OCI-LY3 (cell line): ENCODE results near the gene CNTN6.

Experiments used
- H2AFZ ChIP-seq: fragments of 200-600, 300-600 bp; shearing (Covaris generic); 2 replicates; pipeline ENCODE4 v1.6.0; 2014; ENCODE audit warnings: antibody characterized with exemption, low read depth, low read length
- H3K27ac ChIP-seq: fragments of 200-600, 300-600 bp; sonication (generic); 2 replicates; pipeline ENCODE4 v1.5.1; 2014; ENCODE audit warnings: mild to moderate bottlenecking, low read length, moderate library complexity, mixed read lengths
- H3K27me3 ChIP-seq: fragments of 200-600, 300-600 bp; sonication (generic); 2 replicates; pipeline ENCODE4 v1.6.1; 2014; ENCODE audit warnings: low read depth, low read length, mixed read lengths
- H3K36me3 ChIP-seq: fragments of 200-600, 300-600 bp; sonication (generic); replicated peaks from 2 replicates; pipeline ENCODE3; 2014; ENCODE audit warnings: low read depth, low read length, mixed read lengths
- H3K4me1 ChIP-seq: fragments of 300-600, 200-600 bp; sonication (generic); 2 replicates; pipeline ENCODE4 v1.6.1; 2014; ENCODE audit warnings: low read length, mixed read lengths
- H3K4me2 ChIP-seq: fragments of 200-600, 300-600 bp; sonication (generic); 2 replicates; pipeline ENCODE4 v1.6.1; 2014; ENCODE audit warnings: low read length, mixed read lengths
- H3K4me3 ChIP-seq: fragments of 300-600, 200-600 bp; sonication (generic); 2 replicates; pipeline ENCODE4 v1.5.1; 2014; ENCODE audit warnings: antibody characterized with exemption, mild to moderate bottlenecking, low read length, moderate library complexity
- H3K79me2 ChIP-seq: fragments of 300-600, 200-600 bp; shearing (Covaris generic); 2 replicates; pipeline ENCODE4 v1.6.1; 2014; ENCODE audit warnings: mild to moderate bottlenecking, low read length, mixed read lengths
- H3K9ac ChIP-seq: fragments of 300-600, 200-600 bp; shearing (Covaris generic); 2 replicates; pipeline ENCODE4 v1.6.0; 2014; ENCODE audit warnings: mild to moderate bottlenecking, low read length, moderate library complexity
- H3K9me3 ChIP-seq: fragments of 200-600, 300-600 bp; shearing (Covaris generic); 2 replicates; pipeline ENCODE4 v1.6.1; 2014; ENCODE audit warnings: low read length, mixed read lengths; ENCODE audit not compliant: insufficient read depth
- H4K20me1 ChIP-seq: fragments of 200-600, 300-600 bp; sonication (generic); 2 replicates; pipeline ENCODE4 v1.6.1; 2016; ENCODE audit warnings: low read length, mixed read lengths; ENCODE audit not compliant: insufficient read depth
- CTCF ChIP-seq: fragments of 200-600, 300-600 bp; sonication (generic); IDR thresholded peaks from 2 replicates; pipeline ENCODE4 v1.5.1; 2014; ENCODE audit warnings: antibody characterized with exemption, low read length, low read depth
- EZH2phosphoT487 ChIP-seq: fragments of 200-600 bp; shearing (Covaris generic); IDR thresholded peaks from 2 replicates; pipeline ENCODE4 v1.6.1; 2018; ENCODE audit warnings: antibody characterized with exemption, mixed run types, low read depth

The CNTN6 gene

GRCh38 chr3:1207904-1208303 lies 115.1 kb downstream of the CNTN6 start:
- peaks cover 73% of the 10 kb centered on the region for H3K79me2 ChIP-seq
- H3K9ac ChIP-seq, result no peak overlapping the region
- H2AFZ ChIP-seq, result no peak overlapping the region
- H3K4me1 ChIP-seq, result peaks cover 26% of the 10 kb centered on the region
- H3K4me2 ChIP-seq, result no peak overlapping the region
- peaks cover 26% of the 10 kb centered on the region for H3K36me3 ChIP-seq
- H3K9me3 ChIP-seq, result no peaks in the 10 kb centered on the region
- peaks cover 39% of the 10 kb centered on the region; the same call in 1 of the 2 replicates for H4K20me1 ChIP-seq
- TF ChIP-seq EZH2phosphoT487 (no peak), CTCF (no peak)
- H3K27me3 ChIP-seq, result no peaks in the 10 kb centered on the region
- H3K4me3 ChIP-seq, result no peak overlapping the region
- H3K27ac ChIP-seq, result no peak overlapping the region

DNA sequence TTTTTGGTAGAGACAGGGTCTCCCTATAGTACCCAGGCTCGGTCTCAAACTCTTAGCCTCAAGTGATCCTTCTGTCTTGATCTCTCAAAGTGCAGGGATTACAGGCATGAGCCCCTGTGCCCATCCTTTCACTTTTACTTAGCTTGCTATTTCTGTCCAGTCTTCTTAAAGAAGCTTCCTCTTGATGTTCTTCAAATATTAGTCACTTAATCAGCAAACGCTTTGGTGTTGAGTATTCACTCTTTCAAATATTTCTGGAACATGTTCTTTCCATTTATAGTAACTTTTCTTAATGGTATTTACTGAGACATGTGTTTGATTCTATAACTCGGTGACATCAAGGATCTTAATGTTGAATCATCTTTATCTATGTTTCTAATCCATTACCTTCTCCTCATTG lies 122.1 kb downstream of the CNTN6 start:
- H3K9ac ChIP-seq, result peak overlapping the region; percentile 61
- no peaks in the 10 kb centered on the region for H3K9me3 ChIP-seq
- H3K36me3 ChIP-seq, result peaks cover 47% of the 10 kb centered on the region
- H3K27me3 ChIP-seq, result no peaks in the 10 kb centered on the region
- H4K20me1 ChIP-seq, result peaks cover 6% of the 10 kb centered on the region; the same call in 1 of the 2 replicates
- no peak overlapping the region; the same call in 1 of the 2 replicates for H2AFZ ChIP-seq
- peak overlapping the region; percentile 87 for H3K4me2 ChIP-seq
- H3K4me3 ChIP-seq, result peak overlapping the region; percentile 61
- peak overlapping the region; percentile 91 for H3K27ac ChIP-seq
- H3K4me1 ChIP-seq, result peaks cover 58% of the 10 kb centered on the region
- peaks cover 75% of the 10 kb centered on the region for H3K79me2 ChIP-seq
- TF ChIP-seq EZH2phosphoT487 (no peak), CTCF (no peak)

- Histone ChIP-seq H4K20me1 (no peaks in the 10 kb centered on the region), H3K9me3 (no peaks in the 10 kb centered on the region), H3K4me2 (no peak overlapping the region), H3K4me1 (peaks cover 39% of the 10 kb centered on the region), H3K36me3 (peaks cover 52% of the 10 kb centered on the region), H3K27me3 (no peaks in the 10 kb centered on the region), H2AFZ (no peak overlapping the region), H3K9ac (no peak overlapping the region), H3K4me3 (no peak overlapping the region), H3K79me2 (peaks cover 58% of the 10 kb centered on the region), H3K27ac (no peak overlapping the region)
- TF ChIP-seq CTCF, result no peak
These were observed 124.0 kb downstream of the CNTN6 start for GRCh38 chr3:1216856-1217255.

- H3K36me3 ChIP-seq, result peaks cover 71% of the 10 kb centered on the region
- no peaks in the 10 kb centered on the region for H3K27me3 ChIP-seq
- no peak overlapping the region for H3K9ac ChIP-seq
- no peak overlapping the region for H3K4me3 ChIP-seq
- no peaks in the 10 kb centered on the region for H4K20me1 ChIP-seq
- no peaks in the 10 kb centered on the region for H3K4me1 ChIP-seq
- no peak for TF ChIP-seq CTCF
- no peak for TF ChIP-seq EZH2phosphoT487
- peaks cover 9% of the 10 kb centered on the region for H3K79me2 ChIP-seq
- H3K4me2 ChIP-seq, result no peak overlapping the region
- no peak overlapping the region for H3K27ac ChIP-seq
- H3K9me3 ChIP-seq, result no peaks in the 10 kb centered on the region
- no peak overlapping the region for H2AFZ ChIP-seq
These were observed 134.3 kb downstream of the CNTN6 start for GRCh38 chr3:1227111-1227510.
